ENCODE data around the gene MPRIP.
"Not testable (repeated sequence)": the region's sequence is repeated elsewhere in the genome, so short reads cannot be mapped to it uniquely, and the experiment has no call there.

Gene MPRIP

DNA sequence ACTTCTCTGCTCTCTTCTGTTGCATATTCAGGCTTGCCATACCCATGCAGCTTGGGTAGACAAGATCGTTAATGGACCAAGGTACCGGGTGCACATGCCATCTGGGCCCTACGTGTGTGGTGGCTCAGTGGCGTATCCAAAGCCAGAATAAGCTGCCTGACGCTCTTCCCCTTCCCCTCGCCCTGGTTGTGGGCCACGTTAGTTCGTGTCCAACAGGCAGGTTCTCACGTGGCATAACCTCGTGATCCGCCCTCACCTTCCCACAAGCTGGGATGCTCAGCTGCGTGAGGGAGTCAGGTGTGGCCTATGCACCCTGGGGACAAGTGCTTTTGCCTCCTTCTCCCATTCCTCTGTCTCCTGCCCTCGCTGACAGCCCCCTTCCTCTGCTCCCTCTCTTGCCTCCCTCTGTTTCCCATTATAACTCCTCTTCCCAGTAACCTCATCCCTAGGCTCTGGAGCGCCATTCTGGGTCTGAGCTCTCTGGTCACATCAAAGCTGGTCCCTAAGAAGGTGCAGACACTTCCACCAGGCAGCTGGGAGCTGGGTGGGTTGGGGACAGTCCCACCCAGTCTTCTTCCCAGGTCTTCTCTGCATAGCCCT lies 86.3 kb downstream of the MPRIP start:
- no peak for DNase-seq (ENCODE audit: low read depth)

DNA sequence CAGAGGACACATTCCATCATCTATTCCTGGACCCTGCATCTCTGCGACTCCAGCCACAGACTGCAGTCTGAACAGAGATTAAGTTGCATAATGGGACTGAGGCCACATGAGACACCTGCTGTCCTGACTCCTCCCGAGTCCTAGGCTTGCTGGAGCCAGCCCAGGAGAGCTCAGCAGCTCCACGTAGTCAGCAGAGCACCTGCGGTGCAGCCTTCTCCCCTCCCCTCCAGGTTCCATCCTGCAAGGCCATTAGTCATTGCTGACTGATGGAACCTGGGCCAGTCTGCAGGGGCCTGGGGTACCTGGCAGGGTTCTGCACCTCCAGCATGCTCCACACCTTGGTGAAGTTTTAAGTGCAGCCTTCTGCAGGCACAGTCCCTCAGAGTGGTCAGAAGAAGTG lies 87.2 kb downstream of the MPRIP start:
- DNase-seq (ENCODE audit: low read depth) = no peak

DNA sequence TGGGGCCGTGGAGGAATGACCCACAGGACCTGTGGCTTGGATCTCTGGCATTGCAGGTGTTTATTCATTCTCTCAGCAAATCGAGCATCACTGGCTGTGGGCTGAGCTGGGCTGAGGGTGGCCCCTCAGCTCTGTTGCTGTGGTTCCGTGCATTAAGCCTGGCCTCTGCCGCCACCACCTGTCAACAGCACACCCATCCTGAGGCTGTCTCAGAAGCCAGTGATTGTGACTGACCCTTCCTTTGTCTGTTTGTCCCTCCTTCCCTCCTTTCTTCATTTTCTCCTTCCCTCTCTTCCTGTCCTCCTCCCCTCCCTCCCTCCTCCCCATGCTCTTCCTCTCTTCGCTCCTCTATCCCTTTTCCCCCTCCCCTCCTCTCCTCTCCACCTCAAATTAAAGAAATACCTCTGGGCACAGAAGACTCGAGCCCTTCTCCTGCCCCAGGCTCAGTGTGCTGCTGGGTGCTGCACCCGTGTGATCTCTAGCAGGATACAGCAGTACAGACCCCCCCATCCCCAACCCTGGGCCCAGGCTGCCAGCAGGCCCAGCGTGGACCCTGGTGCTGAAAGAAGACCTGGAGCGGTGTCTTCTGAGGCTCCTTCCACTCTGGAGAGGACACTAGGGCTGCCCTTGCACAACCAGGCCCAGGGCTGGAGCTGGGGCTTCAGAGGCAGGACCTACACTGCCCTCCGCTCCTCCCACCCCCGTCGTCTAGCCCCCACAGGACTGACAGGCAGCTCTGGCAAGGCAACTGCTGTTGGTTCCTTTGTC lies 88.0 kb downstream of the MPRIP start:
- no peak for DNase-seq (ENCODE audit: low read depth)

DNA sequence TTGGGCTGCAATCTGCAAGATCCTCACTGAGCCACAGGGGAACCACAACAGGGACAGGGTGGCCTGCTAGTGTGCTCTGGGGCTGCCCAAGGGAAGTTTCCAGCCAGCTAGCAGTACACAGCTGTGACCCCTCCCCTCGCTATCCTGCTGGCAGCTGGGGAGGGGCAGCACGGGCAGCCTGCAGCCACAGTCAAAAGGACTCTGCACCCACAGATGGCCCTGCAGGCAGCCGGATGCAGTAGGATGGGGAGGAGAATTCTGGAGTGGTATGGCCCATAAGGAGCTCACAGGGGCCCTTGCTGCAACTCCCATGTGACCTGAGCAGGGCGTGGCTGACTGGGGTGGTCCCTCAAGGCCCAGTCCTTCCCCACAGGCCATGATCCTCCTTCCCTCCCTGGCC lies 89.6 kb downstream of the MPRIP start:
- no peak for DNase-seq (ENCODE audit: low read depth)

DNA sequence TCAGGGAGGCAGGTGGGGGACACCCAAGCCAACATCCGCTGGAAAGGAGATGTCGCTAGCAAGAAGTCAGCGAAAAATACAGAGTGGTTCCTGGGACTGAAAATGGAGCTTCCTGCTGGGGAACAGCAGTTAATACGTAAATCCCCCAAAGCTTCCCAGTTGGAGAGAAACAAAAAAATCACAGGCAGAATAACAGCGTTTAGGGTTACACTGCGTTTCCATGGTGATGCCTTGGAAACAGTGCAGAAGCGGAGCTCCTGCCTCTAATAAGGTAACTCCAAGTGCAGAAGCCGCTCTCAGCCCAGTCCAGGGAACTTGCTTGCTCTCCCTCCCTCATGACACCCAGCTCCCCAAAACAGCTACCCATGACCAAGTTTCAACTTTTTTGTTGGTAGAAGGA lies 90.5 kb downstream of the MPRIP start:
- no peak for DNase-seq (ENCODE audit: low read depth)

DNA sequence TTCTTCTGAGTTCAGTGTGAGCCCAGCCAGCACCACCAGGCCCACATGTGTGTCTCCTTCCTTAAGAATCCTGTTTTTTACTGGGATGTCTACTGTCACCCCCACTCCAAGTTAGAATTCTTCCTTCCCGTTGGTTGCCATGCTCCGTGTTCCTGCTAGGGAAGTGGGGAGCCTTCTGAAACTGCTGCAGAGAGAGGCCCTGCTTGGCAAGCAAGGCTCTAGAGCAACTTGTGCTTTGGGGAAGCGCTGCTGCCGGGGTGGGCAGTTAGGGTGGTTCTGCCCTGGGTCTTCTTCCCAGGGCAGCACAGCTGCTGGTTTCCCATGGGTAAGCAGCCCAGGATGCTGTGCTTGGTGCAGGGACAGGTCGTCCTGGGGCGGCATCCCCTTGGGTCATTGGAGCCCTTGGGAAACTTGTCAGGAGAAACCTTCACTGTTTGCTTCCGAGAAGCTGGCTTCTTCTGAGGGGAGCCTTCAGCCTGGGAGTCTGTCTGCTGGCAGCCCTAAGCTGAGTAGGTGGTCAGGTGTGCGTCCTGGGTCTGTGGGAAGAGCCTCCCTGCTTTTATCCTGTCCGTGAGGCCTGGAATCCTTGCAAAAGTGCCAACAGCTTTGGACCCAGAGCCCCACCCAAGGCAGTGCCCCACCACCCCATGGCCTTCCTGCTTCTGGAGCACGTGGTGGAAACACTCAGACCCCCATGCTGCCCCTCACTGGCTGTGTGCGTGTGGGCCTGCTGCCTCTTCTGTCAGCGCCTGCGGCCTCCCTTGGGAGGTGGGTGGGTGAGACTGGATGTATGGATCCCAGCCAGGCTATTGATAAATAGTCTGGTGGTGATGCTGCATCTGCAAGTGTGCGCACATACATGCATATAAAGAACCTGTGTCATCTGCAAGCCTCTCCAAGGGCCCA lies 92.0 kb downstream of the MPRIP start:
- no peak for DNase-seq (ENCODE audit: low read depth)

DNA sequence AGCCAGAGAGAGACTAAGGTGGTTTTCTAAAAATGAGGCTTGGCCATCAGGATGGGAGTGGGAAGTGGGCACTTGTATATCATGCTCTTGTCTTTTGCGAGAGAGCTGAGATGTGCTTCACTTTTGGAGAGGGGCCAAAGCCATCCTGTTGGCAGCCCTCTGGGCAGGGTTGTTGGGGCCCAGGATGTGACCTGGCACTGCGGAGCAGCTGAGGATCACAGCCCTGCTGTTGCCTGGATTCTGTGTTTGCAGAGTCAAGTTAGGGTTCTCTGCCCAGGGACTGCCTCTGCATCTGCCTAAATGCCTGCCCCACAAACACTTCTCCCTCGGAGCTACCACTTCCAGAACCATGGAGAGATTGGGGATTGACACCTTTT lies 92.7 kb downstream of the MPRIP start:
- DNase-seq (ENCODE audit: low read depth) = no peak

DNA sequence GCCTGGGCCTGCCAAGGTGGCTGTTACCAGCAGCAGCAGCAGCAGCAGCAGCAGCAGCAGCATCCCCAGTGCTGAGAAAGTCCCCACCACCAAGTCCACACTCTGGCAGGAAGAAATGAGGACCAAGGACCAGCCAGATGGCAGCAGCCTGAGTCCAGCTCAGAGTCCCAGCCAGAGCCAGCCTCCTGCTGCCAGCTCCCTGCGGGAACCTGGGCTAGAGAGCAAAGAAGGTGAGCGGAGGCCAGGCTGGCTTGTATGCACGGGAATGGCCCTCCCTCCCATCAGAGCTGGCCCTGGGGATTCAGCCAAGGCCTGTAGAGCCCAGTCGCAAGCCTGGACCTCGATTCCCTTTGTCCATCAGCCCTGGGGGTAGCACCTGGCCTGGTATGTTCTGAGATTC lies 94.0 kb downstream of the MPRIP start:
- DNase-seq (ENCODE audit: low read depth) = not testable (repeated sequence)

DNA sequence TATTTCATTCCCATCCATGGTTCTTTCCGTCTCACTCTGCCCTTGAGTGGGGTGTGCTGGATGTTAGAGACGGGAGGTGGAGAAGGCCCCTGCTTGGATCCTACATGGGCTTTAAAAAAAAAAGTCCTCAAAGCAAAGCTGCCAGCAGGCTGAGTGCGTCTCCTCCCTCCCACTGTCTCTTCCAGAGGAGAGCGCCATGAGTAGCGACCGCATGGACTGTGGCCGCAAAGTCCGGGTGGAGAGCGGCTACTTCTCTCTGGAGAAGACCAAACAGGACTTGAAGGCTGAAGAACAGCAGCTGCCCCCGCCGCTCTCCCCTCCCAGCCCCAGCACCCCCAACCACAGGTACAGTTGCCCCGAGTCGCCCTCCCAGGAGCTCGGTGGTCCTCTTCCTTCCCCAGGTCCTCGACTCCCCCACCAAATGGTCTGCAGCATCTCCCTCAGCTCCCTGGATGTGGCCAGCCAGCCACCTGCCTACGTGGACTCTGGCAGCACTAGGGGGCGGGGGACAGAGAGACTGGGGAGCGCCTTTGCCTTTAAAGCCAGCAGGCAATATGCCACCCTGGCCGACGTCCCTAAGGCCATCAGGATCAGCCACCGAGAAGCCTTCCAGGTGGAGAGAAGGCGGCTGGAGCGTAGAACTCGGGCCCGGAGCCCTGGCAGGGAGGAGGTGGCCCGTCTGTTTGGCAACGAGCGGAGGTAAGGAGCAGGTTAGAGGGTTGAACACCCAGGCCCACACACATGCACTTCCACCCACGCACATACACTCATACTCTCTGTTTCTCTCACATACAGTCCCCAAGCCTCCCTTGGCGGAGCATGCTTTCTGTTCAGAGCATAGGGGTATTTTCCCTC lies 95.7 kb downstream of the MPRIP start:
- DNase-seq (ENCODE audit: low read depth) = no peak

DNA sequence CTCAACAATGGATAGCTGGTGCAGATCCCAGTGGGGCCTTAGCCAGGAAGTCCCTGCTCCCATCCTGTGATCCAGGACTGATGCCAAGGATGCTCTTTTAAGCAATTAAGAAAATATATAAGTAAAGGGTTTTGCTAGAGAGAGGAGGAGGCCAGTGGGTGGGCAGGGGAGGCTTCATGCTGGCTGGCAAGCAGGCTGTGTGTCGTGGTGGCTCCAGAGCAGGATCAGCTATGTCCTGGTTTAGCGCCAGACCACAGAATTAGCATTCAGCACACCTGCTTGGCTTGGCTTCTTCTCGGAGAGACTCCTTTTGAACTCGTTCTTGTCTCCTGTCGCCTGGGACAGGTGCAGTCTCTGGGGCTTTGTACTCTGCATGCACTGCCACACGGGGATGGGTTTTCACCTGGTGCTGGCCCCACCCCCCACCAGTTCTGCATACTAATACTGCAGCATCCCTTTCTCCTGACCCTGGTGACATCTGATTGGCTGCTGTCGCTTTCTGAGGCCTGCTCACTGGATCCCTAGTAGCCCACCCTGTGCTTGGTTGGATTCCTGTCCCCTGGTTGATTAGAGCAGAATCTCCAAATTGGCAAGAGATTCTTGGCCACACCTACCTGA lies 97.8 kb downstream of the MPRIP start:
- DNase-seq (ENCODE audit: low read depth) = no peak

DNA sequence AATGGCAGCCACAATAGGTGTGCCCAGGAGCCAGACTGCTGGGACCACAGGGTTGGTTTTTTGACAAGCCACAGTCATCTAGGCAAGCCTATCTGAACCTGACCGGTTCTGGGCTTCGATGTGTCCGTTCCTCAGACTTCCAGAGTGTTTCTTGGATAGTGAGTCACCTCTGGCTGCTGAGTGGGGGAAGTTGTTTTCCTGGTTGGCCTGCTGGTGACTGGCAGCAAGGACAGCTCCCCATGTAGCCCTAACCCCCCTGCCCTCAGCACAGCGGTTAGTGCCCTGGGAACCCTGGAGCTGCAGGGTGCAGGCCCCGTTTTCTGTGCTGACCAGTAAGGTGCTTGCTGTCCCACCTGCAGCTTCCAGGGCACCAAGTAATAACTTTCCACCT lies 98.3 kb downstream of the MPRIP start:
- peak; percentile 76 for DNase-seq (ENCODE audit: low read depth)

DNA sequence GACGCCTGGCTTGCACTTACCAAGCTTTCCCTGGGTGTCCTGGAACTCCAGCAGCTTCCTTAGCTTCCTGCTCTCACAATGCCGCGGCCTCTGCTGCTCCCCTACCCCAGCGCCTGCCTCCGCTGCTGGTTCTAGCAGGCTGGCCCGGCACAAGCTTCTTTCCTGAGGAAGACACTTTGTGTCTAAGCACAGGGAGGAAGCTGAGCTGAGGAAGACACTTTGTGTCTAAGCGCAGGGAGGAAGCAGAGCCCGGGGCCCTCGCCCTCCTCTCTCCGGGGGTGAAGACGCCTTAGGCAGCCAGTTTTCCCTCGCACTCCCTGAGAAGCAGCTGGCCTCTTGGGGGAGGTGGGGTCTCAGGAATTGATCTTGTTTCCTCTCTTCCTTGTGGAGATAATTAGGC lies 99.0 kb downstream of the MPRIP start:
- DNase-seq (ENCODE audit: low read depth) = no peak

DNA sequence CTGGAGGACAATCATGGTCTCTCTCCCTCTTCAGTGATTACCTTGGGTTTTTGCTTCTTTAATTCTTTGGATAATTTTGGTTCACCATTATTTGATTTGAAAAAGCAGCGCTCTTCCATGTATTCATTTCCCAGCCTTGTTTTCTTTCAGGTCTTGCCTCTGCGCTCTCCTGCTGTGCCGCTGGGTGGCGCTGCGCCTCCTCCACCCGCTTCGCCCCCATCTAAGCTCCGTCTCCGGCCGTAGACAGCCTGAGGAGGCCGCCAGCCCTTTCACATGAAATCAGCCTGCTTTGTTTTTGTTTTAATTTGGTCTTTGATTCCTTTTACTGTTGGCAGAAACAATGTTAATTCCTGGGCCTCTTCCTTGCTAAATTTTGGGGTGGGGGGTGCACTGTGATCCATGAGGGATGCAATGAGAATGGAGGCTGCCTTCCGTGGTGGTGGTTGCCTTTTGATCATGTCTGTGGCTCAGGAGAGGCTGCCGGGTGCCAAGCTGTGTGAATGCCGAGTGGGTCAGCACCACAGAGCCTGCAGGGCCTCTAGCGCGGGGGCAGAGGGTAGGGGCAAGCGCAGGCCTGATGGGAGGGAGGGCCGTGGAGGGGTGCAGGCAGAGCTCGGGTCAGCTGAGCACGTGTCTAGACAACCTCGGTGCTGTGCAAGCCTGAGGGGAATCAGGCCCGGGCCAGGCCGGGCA lies 99.7 kb downstream of the MPRIP start:
- DNase-seq (ENCODE audit: low read depth) = peak; percentile 47

DNA sequence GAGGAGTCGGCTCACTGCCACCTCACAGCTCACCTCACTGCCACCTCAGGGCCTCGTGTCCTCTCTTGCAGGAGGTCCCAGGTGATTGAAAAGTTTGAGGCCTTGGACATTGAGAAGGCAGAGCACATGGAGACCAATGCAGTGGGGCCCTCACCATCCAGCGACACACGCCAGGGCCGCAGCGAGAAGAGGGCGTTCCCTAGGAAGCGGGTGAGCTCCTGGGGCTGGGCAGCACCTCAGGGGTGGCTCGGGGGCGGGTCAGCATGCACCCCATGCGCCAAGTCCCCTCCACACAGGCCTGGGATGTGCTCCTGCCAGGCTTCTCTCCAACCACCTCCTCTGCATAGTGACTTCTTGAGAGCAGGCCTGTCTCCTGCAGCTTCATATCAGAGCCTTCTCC lies 100.3 kb downstream of the MPRIP start:
- no peak for DNase-seq (ENCODE audit: low read depth)

DNA sequence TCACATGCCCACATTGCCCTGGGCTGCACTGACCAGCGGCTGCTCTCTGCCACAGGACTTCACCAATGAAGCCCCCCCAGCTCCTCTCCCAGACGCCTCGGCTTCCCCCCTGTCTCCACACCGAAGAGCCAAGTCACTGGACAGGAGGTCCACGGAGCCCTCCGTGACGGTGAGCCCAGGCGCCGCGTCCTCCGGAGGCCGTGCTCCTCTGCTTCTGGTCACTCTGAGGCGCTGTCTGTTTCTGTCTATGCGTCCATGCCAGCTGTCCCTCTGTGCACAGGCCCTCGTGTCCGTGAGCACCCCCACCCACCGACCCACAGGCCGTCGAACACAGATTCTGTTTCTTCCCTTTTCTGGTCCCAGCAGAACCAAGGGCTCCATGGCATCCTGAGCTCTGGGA lies 101.2 kb downstream of the MPRIP start:
- DNase-seq (ENCODE audit: low read depth) = no peak

DNA sequence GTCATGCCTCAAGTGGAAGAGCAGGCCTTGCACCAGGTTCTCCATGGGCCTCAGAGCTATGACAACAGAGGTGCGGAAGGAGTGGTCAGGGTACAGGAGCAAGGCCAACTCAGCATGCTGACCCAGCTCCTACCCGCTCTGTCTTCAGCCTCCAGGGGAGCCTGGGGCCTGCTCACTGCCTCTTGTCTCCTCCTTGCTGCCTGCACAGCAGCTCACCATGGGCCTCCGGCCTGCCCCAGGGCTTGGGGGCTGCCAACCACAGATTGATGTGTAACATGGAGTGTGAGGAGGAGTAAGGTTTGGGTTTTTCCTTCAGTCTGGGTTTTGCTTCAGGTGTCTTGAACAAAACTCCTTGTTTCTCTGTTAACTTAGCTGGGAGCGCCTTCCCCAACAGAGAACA lies 101.8 kb downstream of the MPRIP start:
- DNase-seq (ENCODE audit: low read depth) = no peak

DNA sequence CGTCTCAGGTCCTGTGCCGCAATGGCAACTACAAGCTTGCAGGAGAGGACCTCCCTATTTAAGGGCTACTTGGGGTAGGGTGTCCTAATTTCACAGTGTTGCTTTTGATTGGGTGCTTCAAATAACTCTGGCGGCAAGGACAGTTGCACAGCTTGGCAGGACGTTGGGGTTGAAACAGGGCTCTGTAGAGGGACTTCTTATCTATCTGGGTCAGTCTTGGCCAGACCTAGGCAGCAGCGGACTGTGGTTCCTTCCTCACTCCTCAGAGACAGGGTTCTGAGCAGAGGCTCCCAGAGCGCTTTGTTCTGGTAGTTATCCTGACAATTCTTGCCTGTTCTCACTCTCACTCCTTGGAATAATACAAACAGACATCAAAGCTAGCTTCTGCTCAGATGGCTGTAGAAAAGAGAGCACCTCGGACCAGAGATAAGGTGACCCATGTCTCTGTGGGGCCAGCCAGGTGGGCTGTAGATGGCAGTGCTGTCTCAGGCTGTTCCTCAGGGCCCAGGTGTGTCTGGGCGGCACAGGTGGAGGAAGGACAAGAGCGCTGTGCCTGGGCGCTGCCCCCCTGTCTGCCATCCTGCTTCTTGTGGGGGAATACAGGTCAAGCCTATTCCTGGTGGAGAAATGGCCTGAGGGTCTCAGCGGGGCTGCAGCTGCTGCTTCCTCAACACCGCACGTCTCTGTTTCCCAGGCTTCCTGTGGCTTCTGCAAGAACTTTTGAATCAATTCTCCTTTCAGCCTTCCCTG lies 102.8 kb downstream of the MPRIP start:
- peak; percentile 17 for DNase-seq (ENCODE audit: low read depth)

DNA sequence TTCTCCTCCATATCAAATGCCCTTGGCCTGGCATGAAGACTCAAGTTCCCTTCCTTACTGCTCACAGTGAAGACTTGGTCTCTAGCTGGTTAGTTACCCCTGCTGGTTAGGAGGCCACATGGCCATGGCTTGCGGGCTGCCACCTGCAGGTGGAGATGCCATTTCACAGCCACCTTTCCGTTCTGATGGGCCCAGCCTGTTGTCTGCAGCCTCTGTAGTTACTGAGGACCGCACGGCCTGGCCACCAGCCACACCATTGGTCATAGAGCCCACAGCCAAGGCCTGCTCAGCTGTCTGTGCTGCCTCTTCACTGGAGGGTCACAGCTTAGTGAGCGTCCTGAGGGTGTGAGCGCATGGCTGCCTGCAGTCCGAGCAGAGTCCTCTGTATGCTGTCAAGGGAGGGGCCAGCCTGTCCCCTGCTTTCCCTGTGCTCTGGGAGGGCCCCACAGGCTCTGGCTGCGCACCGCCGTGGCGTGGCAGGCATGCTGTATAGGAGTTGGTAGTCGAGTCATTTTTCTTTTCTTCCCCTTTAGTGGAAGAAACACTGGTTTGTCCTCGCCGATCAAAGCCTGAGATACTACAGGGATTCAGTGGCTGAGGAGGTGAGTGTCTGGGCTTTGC lies 104.6 kb downstream of the MPRIP start:
- DNase-seq (ENCODE audit: low read depth) = no peak

DNA sequence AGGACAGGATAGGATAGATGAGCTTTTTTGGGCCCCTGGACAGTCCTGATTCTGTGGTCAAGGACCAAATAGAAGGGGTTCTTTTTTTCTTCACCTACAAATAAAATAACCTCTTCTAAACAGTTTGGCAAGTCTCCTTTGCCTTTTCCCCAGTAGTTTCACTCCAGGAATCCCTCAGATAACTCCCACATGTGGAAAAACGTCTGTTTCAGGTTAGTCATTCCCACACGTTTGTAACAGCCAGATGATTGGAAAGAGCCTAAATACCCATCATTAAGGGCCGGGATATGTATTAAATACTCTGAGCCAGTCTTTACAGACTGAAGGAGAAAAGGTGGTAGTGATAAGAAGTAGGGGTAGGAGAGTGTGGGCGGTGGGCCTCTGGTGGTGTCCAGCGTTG lies 105.6 kb downstream of the MPRIP start:
- peak; percentile 58 for DNase-seq (ENCODE audit: low read depth)
